Measurements from ENCODE around the gene AADACL4. TPM values are rescaled to one million over a fixed set of nuclear protein-coding genes. Genes with fewer than 3 reads are reported as not detected.

Gene AADACL4
- total and polyA plus RNA-seq, 9 of the 15 experiments (the other 6 are each of a cell fraction or from before 2014, with no cell fraction given): not detected

DNA sequence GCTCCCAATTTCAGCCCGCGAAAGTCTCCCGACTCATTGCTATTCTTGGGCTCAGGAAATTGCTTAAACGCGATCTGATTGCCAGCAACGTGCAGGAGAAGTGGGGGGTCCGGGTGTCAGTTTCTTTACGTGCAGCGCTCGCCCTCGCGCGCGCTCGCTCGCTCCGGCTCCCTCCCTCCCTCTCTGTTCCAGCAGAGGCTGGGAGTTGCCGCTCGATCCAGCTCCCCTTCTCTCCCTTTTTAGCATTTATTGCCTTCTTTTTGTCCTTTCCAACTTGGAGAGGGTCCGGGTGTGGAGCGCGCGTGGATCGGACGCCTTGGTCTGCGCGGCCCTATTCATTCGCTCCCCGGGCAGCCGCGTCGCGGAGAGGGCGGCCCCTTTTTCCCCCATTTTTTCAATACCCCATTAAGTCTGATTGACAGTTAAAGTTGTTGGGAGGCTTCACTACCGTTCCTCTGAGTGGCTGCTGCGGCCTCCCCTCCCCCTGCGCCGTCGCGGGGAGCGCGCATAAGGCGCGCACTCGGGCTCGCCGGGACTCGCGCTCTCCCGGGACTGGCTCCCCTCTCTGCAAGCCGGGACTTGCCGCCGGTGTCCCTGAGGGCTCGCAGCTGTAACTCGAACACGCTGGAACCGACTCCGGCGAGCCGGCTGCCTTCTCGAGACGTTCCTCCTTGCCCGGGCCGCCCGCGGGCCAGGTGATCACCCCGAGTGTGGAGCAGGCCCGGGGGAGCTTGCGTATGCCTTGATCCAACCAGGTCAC is 25.8 kb upstream of the AADACL4 start, which contains the start of gene DHRS3 (continued):
- TF ChIP-seq TEAD2 (tag; IDR thresholded peaks at IDR 0.05) (no peak), ASH1L (IDR thresholded peaks at IDR 0.05; ENCODE audit: borderline replicate concordance, low read depth, partially characterized antibody) (no peak), ZNF280B (CRISPR knock-in tag; IDR thresholded peaks at IDR 0.05) (no peak), NR2C2 (CRISPR knock-in tag; IDR thresholded peaks at IDR 0.05) (peak; percentile 58; the same call in 1 of the 2 replicates), NR2C2 (tag; IDR thresholded peaks at IDR 0.05) (no peak), GTF3C2 (IDR thresholded peaks at IDR 0.05; ENCODE audit: borderline replicate concordance, extremely low read depth, insufficient read length) (no peak), ILF3 (IDR thresholded peaks at IDR 0.05; ENCODE audit: borderline replicate concordance) (no peak), HNRNPLL (IDR thresholded peaks at IDR 0.05; ENCODE audit: low read depth, low read length, poor library complexity, severe bottlenecking) (peak; percentile 73), KLF16 (IDR thresholded peaks at IDR 0.05) (no peak), ZNF583 (CRISPR knock-in tag; IDR thresholded peaks at IDR 0.05) (peak; percentile 60; the same call in 1 of the 2 replicates), CXXC5 (CRISPR knock-in tag; IDR thresholded peaks at IDR 0.05) (peak; percentile 89), ZFX (CRISPR knock-in tag; IDR thresholded peaks at IDR 0.05) (peak; percentile 68), ZBTB9 (CRISPR knock-in tag; IDR thresholded peaks at IDR 0.05) (peak; percentile 52; the same call in 1 of the 2 replicates), RBBP5 (IDR thresholded peaks at IDR 0.05; ENCODE audit: borderline replicate concordance, insufficient read depth, low read length, poor library complexity, severe bottlenecking) (no peak), NFXL1 (CRISPR knock-in tag; IDR thresholded peaks at IDR 0.05) (no peak), ETS2 (tag; IDR thresholded peaks at IDR 0.05; ENCODE audit: borderline replicate concordance, poor library complexity, severe bottlenecking) (no peak), ZNF551 (CRISPR knock-in tag; IDR thresholded peaks at IDR 0.05) (no peak)
- TF ChIP-seq, protein P1, sequence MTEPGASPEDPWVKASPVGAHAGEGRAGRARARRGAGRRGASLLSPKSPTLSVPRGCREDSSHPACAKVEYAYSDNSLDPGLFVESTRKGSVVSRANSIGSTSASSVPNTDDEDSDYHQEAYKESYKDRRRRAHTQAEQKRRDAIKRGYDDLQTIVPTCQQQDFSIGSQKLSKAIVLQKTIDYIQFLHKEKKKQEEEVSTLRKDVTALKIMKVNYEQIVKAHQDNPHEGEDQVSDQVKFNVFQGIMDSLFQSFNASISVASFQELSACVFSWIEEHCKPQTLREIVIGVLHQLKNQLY (CRISPR knock-in tag; conservative IDR thresholded peaks at IDR 0.05): no peak
- TF ChIP-seq, protein P2, sequence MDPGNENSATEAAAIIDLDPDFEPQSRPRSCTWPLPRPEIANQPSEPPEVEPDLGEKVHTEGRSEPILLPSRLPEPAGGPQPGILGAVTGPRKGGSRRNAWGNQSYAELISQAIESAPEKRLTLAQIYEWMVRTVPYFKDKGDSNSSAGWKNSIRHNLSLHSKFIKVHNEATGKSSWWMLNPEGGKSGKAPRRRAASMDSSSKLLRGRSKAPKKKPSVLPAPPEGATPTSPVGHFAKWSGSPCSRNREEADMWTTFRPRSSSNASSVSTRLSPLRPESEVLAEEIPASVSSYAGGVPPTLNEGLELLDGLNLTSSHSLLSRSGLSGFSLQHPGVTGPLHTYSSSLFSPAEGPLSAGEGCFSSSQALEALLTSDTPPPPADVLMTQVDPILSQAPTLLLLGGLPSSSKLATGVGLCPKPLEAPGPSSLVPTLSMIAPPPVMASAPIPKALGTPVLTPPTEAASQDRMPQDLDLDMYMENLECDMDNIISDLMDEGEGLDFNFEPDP (CRISPR knock-in tag; IDR thresholded peaks at IDR 0.05): no peak

Data from K562 (cell line).